ENCODE measurements around the gene TPMT.

GRCh38 chr6:18081025-18081668 lies 73.7 kb downstream of the TPMT start:
- TF ChIP-seq ATF3 (CRISPR knock-in tag; conservative IDR thresholded peaks at IDR 0.05) (no peak), ZNF138 (CRISPR knock-in tag; conservative IDR thresholded peaks at IDR 0.05) (no peak)

Measured in WTC11 (cell line).